K562 (cell line): ENCODE measurements around the gene PPP1R36. TPM values are rescaled to one million over a fixed set of nuclear protein-coding genes. Genes with fewer than 3 reads are reported as not detected.

Experiments used
- BHLHE40 ChIP-seq: IDR thresholded peaks from 2 replicates; pipeline ENCODE4 v1.6.1; 2011; ENCODE audit warnings: low read length, improper control_type of control experiment
- CEBPB ChIP-seq: fragments of 450-650 bp; IDR thresholded peaks from 2 replicates; pipeline ENCODE4 v1.6.1; 2016; ENCODE audit warnings: missing genetic modification characterization, missing compliant biosample characterization
- DACH1 ChIP-seq: fragments of 450-650 bp; IDR thresholded peaks from 2 replicates; pipeline ENCODE4 v1.6.1; 2018; ENCODE audit not compliant: partially characterized antibody
- DMBX1 ChIP-seq: fragments of 250-450 bp; sonication (Bioruptor Pico); IDR thresholded peaks from 2 replicates; pipeline ENCODE4 v1.8.0; 2022; ENCODE audit warnings: inconsistent platforms, mild to moderate bottlenecking, moderate library complexity, borderline replicate concordance
- EGR1 ChIP-seq: fragments of 450-650 bp; conservative IDR thresholded peaks from 2 replicates; pipeline ENCODE4 v1.6.1; 2017; ENCODE audit warnings: mild to moderate bottlenecking
- EP400 ChIP-seq: fragments of 450-650 bp; IDR thresholded peaks from 2 replicates; pipeline ENCODE4 v1.6.1; 2017; ENCODE audit warnings: antibody characterized with exemption, mild to moderate bottlenecking, moderate library complexity
- HNRNPL ChIP-seq: fragments of 200-400 bp; formaldehyde crosslinking; IDR thresholded peaks from 2 replicates; pipeline ENCODE4 v1.6.1; 2017; ENCODE audit warnings: low read depth, mild to moderate bottlenecking, low read length
- KDM5B ChIP-seq: fragments of 200-600 bp; sonication (generic); IDR thresholded peaks from 2 replicates; pipeline ENCODE4 v1.6.1; 2012; ENCODE audit warnings: low read depth, mild to moderate bottlenecking, moderate library complexity, low read length, control low read depth, inconsistent platforms; ENCODE audit not compliant: insufficient replicate concordance
- MTA1 ChIP-seq: fragments of 450-650 bp; IDR thresholded peaks from 2 replicates; pipeline ENCODE4 v1.6.1; 2017; ENCODE audit warnings: borderline replicate concordance
- NRF1 ChIP-seq, 2 experiments: fragments of 450-650 bp; IDR thresholded peaks in 1 of 2; conservative IDR thresholded peaks in 1 of 2; 2 replicates each; pipeline ENCODE4 v1.6.1; 2014; ENCODE audit warnings: mild to moderate bottlenecking in 2 of 2
- RFX5 ChIP-seq: IDR thresholded peaks from 2 replicates; pipeline ENCODE4 v1.6.1; 2011; ENCODE audit warnings: low read depth, mild to moderate bottlenecking, improper control_type of control experiment, low read length
- ZBTB1 ChIP-seq: sonication (generic); formaldehyde crosslinking; IDR thresholded peaks from 2 replicates; pipeline ENCODE4 v1.8.1; 2023; ENCODE audit warnings: missing genetic modification reagents, low read depth, mild to moderate bottlenecking, borderline replicate concordance
- ZBTB7A ChIP-seq: IDR thresholded peaks from 2 replicates; pipeline ENCODE4 v1.6.1; 2011; ENCODE audit warnings: low read depth, mild to moderate bottlenecking, low read length, moderate library complexity, borderline replicate concordance; ENCODE audit not compliant: control insufficient read depth
- ZFX ChIP-seq: sonication (generic); formaldehyde crosslinking; IDR thresholded peaks from 2 replicates; pipeline ENCODE4 v1.8.0; 2022; ENCODE audit warnings: mild to moderate bottlenecking, missing genetic modification reagents, moderate library complexity
- polyA plus RNA-seq, 8 experiments: library from polyadenylated mRNA; depleted of rRNA in 4 of 8; stranded (reverse) in 5 of 8; unstranded in 3 of 8; fragments of >200 nt; fragmentation: Nextera tagmentation in 2 of 8; fragmentation: Illumina TruSeq in 1 of 8; extraction: Ambion mirVana in 2 of 8; extraction: Trizol in 1 of 8; gene quantifications; 2 replicates each; pipeline versions ENCODE4 v1.2.1 to v1.2.3, GENCODE V29; 2011 to 2014; ENCODE audit warnings: inconsistent platforms in 1 of 8, missing spikeins in 1 of 8
- total RNA-seq, 7 experiments: library from RNA; depleted of rRNA in 6 of 7; stranded (reverse); fragments of >200 nt in 6 of 7; fragmentation: Illumina TruSeq in 2 of 7; extraction: Trizol in 2 of 7; gene quantifications; 2 replicates each; pipeline versions ENCODE4 v1.2.1 to v1.2.3, GENCODE V29; 2011 to 2021; ENCODE audit warnings: low replicate concordance in 1 of 7
- TF ChIP-seq, protein P1 (sequence below): fragments of 450-650 bp; IDR thresholded peaks from 2 replicates; pipeline ENCODE4 v1.6.1; 2016; ENCODE audit warnings: mild to moderate bottlenecking, moderate library complexity
- TF ChIP-seq, protein P2 (sequence below): fragments of 250-450 bp; sonication (Bioruptor Pico); IDR thresholded peaks from 2 replicates; pipeline ENCODE4 v1.8.0; 2022; ENCODE audit warnings: inconsistent platforms, mild to moderate bottlenecking, moderate library complexity, borderline replicate concordance

The PPP1R36 gene
- total and polyA plus RNA-seq, 9 of the 15 experiments (the other 6 are each of a cell fraction or from before 2014, with no cell fraction given) = 0.29 TPM; not detected in 8

DNA sequence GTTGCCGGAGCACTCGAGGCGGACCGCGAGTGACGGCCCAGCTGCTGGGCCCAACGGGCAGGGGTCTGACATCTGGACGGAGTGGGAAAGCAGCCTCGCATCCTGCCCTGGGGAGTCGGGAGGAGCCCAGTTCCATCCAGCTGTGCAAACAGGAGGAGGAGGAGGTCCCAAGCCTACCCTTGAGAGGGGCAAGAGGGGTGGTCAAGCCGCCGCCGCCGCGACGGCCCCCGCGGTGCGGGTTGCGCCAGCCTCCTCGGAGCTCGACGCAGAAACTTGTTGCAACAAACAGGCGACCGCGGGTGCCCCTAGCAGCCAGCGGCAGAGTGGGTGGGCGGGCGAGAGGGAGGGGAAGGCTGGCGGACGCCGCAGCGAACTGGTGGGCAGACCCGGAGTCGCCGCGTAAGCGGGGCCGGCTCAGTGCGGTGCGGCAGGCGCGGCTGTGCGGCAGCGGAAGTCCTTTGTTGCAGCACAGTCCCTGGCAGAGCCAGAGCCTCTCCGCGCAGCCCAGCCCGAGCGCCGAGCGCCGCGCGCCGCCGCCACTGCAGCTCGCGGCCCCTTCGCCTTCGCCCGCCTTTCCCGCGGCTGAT lies 45.4 kb upstream of the PPP1R36 start, which contains the start of gene ZBTB1 (continued):
- TF ChIP-seq ZBTB7A (0 out of 2 replicates have a peak, but pooled peaks have one; percentile 26), BHLHE40 (no peak), ZBTB1 (CRISPR knock-in tag) (peak; percentile 51; the same call in 1 of the 2 replicates), NRF1 (conservative IDR thresholded peaks at IDR 0.05 in 1 of 2, IDR thresholded peaks at IDR 0.05 in 1 of 2) (peak; percentile 70 to 72), CEBPB (0 out of 2 replicates have a peak, but pooled peaks have one; percentile 22), RFX5 (no peak), MTA1 (peak; percentile 42; the same call in 1 of the 2 replicates), HNRNPL (peak; percentile 83), DMBX1 (CRISPR knock-in tag) (no peak), EGR1 (peak; percentile 68), KDM5B (peak; percentile 29), DACH1 (peak; percentile 15), EP400 (0 out of 2 replicates have a peak, but pooled peaks have one; percentile 33), ZFX (peak; percentile 46)
- TF ChIP-seq, protein P1, sequence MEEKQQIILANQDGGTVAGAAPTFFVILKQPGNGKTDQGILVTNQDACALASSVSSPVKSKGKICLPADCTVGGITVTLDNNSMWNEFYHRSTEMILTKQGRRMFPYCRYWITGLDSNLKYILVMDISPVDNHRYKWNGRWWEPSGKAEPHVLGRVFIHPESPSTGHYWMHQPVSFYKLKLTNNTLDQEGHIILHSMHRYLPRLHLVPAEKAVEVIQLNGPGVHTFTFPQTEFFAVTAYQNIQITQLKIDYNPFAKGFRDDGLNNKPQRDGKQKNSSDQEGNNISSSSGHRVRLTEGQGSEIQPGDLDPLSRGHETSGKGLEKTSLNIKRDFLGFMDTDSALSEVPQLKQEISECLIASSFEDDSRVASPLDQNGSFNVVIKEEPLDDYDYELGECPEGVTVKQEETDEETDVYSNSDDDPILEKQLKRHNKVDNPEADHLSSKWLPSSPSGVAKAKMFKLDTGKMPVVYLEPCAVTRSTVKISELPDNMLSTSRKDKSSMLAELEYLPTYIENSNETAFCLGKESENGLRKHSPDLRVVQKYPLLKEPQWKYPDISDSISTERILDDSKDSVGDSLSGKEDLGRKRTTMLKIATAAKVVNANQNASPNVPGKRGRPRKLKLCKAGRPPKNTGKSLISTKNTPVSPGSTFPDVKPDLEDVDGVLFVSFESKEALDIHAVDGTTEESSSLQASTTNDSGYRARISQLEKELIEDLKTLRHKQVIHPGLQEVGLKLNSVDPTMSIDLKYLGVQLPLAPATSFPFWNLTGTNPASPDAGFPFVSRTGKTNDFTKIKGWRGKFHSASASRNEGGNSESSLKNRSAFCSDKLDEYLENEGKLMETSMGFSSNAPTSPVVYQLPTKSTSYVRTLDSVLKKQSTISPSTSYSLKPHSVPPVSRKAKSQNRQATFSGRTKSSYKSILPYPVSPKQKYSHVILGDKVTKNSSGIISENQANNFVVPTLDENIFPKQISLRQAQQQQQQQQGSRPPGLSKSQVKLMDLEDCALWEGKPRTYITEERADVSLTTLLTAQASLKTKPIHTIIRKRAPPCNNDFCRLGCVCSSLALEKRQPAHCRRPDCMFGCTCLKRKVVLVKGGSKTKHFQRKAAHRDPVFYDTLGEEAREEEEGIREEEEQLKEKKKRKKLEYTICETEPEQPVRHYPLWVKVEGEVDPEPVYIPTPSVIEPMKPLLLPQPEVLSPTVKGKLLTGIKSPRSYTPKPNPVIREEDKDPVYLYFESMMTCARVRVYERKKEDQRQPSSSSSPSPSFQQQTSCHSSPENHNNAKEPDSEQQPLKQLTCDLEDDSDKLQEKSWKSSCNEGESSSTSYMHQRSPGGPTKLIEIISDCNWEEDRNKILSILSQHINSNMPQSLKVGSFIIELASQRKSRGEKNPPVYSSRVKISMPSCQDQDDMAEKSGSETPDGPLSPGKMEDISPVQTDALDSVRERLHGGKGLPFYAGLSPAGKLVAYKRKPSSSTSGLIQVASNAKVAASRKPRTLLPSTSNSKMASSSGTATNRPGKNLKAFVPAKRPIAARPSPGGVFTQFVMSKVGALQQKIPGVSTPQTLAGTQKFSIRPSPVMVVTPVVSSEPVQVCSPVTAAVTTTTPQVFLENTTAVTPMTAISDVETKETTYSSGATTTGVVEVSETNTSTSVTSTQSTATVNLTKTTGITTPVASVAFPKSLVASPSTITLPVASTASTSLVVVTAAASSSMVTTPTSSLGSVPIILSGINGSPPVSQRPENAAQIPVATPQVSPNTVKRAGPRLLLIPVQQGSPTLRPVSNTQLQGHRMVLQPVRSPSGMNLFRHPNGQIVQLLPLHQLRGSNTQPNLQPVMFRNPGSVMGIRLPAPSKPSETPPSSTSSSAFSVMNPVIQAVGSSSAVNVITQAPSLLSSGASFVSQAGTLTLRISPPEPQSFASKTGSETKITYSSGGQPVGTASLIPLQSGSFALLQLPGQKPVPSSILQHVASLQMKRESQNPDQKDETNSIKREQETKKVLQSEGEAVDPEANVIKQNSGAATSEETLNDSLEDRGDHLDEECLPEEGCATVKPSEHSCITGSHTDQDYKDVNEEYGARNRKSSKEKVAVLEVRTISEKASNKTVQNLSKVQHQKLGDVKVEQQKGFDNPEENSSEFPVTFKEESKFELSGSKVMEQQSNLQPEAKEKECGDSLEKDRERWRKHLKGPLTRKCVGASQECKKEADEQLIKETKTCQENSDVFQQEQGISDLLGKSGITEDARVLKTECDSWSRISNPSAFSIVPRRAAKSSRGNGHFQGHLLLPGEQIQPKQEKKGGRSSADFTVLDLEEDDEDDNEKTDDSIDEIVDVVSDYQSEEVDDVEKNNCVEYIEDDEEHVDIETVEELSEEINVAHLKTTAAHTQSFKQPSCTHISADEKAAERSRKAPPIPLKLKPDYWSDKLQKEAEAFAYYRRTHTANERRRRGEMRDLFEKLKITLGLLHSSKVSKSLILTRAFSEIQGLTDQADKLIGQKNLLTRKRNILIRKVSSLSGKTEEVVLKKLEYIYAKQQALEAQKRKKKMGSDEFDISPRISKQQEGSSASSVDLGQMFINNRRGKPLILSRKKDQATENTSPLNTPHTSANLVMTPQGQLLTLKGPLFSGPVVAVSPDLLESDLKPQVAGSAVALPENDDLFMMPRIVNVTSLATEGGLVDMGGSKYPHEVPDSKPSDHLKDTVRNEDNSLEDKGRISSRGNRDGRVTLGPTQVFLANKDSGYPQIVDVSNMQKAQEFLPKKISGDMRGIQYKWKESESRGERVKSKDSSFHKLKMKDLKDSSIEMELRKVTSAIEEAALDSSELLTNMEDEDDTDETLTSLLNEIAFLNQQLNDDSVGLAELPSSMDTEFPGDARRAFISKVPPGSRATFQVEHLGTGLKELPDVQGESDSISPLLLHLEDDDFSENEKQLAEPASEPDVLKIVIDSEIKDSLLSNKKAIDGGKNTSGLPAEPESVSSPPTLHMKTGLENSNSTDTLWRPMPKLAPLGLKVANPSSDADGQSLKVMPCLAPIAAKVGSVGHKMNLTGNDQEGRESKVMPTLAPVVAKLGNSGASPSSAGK = 0 out of 2 replicates have a peak, but pooled peaks have one; percentile 1
- TF ChIP-seq, protein P2, sequence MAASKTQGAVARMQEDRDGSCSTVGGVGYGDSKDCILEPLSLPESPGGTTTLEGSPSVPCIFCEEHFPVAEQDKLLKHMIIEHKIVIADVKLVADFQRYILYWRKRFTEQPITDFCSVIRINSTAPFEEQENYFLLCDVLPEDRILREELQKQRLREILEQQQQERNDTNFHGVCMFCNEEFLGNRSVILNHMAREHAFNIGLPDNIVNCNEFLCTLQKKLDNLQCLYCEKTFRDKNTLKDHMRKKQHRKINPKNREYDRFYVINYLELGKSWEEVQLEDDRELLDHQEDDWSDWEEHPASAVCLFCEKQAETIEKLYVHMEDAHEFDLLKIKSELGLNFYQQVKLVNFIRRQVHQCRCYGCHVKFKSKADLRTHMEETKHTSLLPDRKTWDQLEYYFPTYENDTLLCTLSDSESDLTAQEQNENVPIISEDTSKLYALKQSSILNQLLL (CRISPR knock-in tag) = no peak
